NCI-H2029 treated with DMSO at 0.1 percent for 48 hours (cell line): ENCODE data around the gene FOXO1.

Experiments used
- DNase-seq: peaks from one replicate; lab custom pipeline; 2025; lab: John Stamatoyannopoulos, UW

Gene FOXO1

GRCh38 chr13:40635315-40635995, 31.0 kb downstream of the FOXO1 start:
- no peak for DNase-seq

- no peak for DNase-seq
Observed at GRCh38 chr13:40632915-40633314, 33.5 kb downstream of the FOXO1 start.

GRCh38 chr13:40631605-40632004, 34.8 kb downstream of the FOXO1 start:
- DNase-seq, result no peak

- no peak for DNase-seq
Observed at GRCh38 chr13:40629678-40630384, 36.6 kb downstream of the FOXO1 start.

- DNase-seq, result no peak
Observed at GRCh38 chr13:40626977-40627376, 39.5 kb downstream of the FOXO1 start.

GRCh38 chr13:40626561-40626960, 39.9 kb downstream of the FOXO1 start:
- DNase-seq, result no peak

- DNase-seq, result no peak
Observed at GRCh38 chr13:40624986-40625385, 41.5 kb downstream of the FOXO1 start.

- no peak for DNase-seq
Observed at GRCh38 chr13:40624383-40624782, 42.1 kb downstream of the FOXO1 start.

- DNase-seq, result no peak
Observed at GRCh38 chr13:40622761-40623160, 43.7 kb downstream of the FOXO1 start.

- DNase-seq, result no peak
Observed at GRCh38 chr13:40622246-40622645, 44.2 kb downstream of the FOXO1 start.

GRCh38 chr13:40619479-40619814, 47.0 kb downstream of the FOXO1 start:
- no peak for DNase-seq

- DNase-seq, result no peak
Observed at GRCh38 chr13:40618581-40619478, 47.6 kb downstream of the FOXO1 start.

- DNase-seq, result no peak
Observed at GRCh38 chr13:40617801-40618356, 48.6 kb downstream of the FOXO1 start.

- DNase-seq, result no peak
Observed at GRCh38 chr13:40615619-40616018, 50.8 kb downstream of the FOXO1 start.

- DNase-seq, result no peak
Observed at GRCh38 chr13:40613914-40614313, 52.5 kb downstream of the FOXO1 start.

GRCh38 chr13:40613192-40613818, 53.1 kb downstream of the FOXO1 start:
- no peak for DNase-seq

- no peak for DNase-seq
Observed at GRCh38 chr13:40612041-40612440, 54.4 kb downstream of the FOXO1 start.

- DNase-seq, result no peak
Observed at GRCh38 chr13:40611635-40612034, 54.8 kb downstream of the FOXO1 start.

- no peak for DNase-seq
Observed at GRCh38 chr13:40611004-40611403, 55.4 kb downstream of the FOXO1 start.

GRCh38 chr13:40609972-40610726, 56.3 kb downstream of the FOXO1 start:
- no peak for DNase-seq

- DNase-seq, result no peak
Observed at GRCh38 chr13:40608308-40608707, 58.1 kb downstream of the FOXO1 start.
